OCI-LY7 (cell line): ENCODE results near the gene FAM20A.

Source experiments
- CTCF ChIP-seq: fragments of 200-600 bp; sonication (generic); conservative IDR thresholded peaks from 2 replicates; pipeline ENCODE4 v1.5.1; 2014; ENCODE audit warnings: mild to moderate bottlenecking, antibody characterized with exemption, low read length, moderate library complexity, mixed read lengths
- EZH2phosphoT487 ChIP-seq: fragments of 200-600 bp; sonication (generic); IDR thresholded peaks from 2 replicates; pipeline ENCODE4 v1.6.1; 2018; ENCODE audit warnings: low read depth, borderline replicate concordance, mild to moderate bottlenecking, mixed run types, antibody characterized with exemption, low read length, moderate library complexity, mixed read lengths

GRCh38 chr17:68603027-68603426, 1.9 kb upstream of the FAM20A start:
- TF ChIP-seq CTCF, result no peak
- TF ChIP-seq EZH2phosphoT487, result no peak
